Measurements from ENCODE around the gene DPP8.

- TF ChIP-seq CTCF (conservative IDR thresholded peaks at IDR 0.05 in 1 of 2, IDR thresholded peaks at IDR 0.05 in 1 of 2; ENCODE audit: low read depth in 1 of 2, low read length in 2 of 2) (no peak), EZH2 (IDR thresholded peaks at IDR 0.05; ENCODE audit: low read length, missing control alignments) (no peak)
These were observed 22.8 kb upstream of the DPP8 start for GRCh38 chr15:65540314-65540713.
